Stimulated activated CD8-positive, alpha-beta memory T cell treated with anti-CD3 and anti-CD28 coated beads, Interleukin-12 subunit alpha, Interleukin-12 subunit beta, amount 100 ng/mL, for 24 hours (primary cell): ENCODE results near the gene ZNF157.
"Not testable (repeated sequence)": the region's sequence is repeated elsewhere in the genome, so short reads cannot be mapped to it uniquely, and the experiment has no call there.

Source experiments
- DNase-seq: peaks from one replicate; pipeline ENCODE4 v3.0.0-alpha.2; 2020; ENCODE audit errors: extremely low read depth

The ZNF157 gene

DNA sequence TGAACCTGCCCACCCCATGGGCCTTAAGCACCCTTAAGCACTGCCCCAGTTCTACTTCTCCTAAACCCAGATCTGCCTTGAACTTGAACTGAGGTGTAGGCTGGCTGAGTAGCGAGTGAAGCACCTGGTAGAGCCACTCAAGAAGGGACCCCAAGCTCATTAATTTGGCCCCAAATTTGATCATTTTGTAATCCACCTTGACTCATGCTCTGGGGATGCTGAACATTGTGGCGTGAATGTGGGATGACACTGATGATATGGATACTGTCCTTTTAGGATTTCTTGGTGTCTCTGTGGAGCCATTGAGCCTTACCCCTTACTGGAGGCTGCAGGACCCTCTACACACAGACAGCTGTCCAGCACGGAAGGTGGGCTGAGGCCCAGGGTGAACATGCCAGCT is at the start of gene ZNF157:
ZNF157 (plus strand) TSS at position 301 of the 400 bp plus-strand sequence; CDS start at position 392, 91 bp downstream.
- DNase-seq, result no peak

DNA sequence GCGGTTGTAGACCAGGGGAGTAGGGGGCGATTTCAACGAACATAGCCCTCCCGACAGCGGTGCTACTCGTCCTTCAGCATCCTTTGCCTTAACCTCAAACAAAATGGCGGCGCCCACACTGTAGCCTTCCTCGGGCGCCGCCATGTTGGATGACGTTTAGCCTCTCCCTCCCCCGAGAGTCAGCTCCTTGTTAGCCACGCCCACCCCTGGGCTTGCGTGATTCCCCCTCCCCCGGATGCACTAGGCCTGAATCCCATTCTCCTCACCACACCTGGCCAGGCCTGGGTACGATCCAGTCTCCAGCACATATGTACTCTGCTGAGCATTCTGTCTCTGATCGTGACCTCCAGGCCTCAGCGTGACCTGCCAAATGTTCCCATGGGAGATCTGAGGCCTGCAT is 49.0 kb upstream of the ZNF157 start:
- DNase-seq, result no peak

DNA sequence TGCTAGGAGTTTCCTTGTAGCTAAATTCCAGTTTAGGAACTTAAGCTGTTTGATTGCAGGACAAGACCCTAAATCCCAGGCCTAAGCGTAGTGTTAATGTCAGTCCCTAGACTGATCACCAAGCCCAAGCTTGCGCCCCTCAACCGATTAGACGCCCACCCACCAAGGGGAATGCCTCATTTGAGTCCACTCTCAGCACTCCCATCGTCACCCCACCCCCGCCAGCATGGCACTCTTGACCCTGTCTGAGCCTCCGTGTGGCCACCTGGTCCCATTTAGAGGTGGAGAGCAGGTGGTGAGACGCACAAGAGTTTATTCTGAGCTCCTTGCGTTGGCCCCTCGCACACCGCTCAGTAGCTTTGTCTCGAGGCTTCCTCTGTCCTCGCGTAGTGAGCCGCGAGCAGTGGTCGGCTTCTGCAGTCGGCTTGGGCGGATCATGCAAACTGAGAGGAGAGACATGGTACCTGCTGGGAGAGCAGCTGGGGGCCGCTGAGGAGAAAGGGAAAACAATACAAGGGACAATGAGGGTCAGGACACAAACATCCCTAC is 48.5 kb upstream of the ZNF157 start:
- DNase-seq, result no peak

DNA sequence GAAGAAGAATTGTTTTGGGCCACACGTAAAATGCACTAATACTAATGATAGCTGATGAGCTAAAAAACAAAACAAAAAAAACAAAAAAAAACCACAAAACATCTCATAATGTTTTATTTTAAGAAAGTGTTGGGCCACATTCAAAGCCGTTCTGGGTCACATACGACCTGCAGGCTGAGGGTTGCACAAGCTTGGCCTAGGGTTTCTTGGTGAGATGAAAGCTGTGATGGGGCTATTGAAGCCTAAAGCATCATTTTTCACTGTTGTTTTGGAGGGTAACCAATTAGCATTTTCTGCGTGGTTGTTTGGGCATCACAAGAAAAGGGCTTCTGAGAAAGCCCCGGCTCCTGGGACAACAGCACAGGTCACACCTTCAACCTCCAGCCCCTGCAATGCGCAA is 42.5 kb upstream of the ZNF157 start:
- DNase-seq, result no peak

DNA sequence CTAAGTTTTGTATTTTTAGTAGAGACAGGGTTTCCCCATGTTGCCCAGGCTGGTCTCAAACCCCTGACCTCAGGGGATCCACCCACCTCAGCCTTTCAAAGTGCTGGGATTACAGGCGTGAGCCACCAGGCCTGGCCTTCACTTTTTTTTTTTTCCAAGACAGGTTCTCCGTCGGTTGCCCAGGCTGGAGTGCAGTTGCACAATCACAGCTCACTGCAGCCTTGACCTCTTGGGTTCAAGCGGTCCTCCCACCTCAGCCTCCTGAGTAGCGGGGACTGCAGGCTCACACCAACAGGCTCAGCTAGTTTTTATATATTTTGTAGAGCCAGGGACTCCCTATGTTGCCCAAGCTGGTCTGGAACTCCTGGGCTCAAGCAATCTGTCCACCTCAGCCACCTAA is 37.6 kb upstream of the ZNF157 start:
- DNase-seq, result not testable (repeated sequence)

DNA sequence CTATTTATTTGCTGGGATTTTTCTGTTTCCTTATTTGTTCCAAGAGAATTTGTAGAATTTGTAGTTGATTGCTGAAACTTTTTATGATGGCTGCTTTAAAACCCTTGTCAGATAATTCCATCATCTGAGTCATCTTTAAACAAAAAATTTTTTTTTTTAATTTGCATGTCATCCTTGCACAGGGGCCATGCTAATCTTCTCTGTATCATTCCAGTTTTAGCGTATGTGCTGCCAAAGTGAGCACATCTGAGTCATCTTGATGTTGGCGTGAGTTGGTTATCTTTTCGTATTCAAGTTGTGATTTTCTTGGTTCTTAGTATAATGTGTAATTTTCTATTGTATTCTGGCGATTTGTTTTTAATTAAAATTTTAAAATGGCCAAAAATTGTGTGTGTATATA is 18.7 kb upstream of the ZNF157 start:
- DNase-seq, result no peak

DNA sequence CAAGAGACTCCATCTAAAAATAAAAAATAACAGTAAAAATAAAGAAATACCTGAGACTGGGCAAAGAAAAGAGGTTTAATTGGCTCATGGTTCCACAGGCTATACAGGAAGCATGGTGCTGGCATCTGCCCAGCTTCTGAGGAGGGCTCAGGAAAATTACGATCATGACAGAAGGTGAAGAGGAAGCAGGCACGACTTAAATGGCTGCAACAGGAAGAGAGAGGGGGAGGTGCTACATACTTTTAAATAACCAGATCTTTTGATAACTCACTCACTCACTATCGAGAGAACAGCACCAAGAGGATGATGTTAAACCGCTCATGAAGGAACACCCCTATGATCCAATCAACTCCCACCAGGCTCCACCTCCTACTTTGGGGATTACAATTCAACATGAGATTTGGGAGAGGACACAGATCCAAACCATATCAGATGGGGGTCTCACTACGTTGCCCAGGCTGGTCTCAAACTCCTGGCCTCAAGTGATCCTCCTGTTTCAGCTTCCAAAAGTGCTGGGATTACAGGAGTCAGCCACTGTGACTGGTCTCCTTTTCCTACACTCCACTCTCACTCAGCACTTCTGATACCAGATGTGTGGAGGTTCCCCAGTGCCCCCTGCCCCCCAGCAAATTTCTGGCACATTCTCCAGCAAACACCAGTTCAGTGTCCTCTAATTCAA is 11.9 kb upstream of the ZNF157 start:
- no peak for DNase-seq

DNA sequence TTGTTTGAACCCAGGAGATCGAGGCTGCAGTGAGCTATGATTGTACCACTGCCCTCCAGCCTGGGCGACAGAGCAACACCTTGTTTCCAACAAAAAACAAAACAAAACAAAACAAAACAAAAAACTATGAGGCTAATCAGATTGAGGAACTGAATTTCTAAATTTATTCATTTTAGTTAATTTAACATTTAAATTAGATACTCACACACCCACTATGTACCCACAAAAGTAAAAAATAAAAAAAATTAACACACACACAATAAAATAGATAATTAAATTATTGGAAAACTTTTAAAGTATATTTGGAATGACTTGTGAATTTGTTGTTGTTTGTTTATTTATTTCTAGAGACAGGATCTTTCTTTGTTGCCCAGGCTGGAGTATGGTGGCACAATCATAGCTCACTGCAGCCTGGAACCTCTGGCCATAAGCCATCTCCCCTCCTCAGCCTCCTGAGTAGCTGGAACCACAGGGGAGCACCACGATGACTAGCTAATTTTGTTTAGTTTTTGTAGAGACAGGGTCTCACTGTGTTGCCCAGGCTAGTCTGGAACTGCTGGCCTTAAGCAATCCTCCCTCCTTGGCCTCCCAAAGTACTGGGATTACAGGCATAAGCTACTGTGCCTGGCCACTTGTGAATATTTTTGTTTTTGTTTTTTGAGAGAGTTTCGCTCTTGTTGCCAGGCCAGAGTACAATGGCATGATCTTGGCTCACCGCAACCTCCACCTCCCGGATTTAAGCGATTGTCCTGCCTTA is 9.8 kb upstream of the ZNF157 start:
- DNase-seq, result no peak

DNA sequence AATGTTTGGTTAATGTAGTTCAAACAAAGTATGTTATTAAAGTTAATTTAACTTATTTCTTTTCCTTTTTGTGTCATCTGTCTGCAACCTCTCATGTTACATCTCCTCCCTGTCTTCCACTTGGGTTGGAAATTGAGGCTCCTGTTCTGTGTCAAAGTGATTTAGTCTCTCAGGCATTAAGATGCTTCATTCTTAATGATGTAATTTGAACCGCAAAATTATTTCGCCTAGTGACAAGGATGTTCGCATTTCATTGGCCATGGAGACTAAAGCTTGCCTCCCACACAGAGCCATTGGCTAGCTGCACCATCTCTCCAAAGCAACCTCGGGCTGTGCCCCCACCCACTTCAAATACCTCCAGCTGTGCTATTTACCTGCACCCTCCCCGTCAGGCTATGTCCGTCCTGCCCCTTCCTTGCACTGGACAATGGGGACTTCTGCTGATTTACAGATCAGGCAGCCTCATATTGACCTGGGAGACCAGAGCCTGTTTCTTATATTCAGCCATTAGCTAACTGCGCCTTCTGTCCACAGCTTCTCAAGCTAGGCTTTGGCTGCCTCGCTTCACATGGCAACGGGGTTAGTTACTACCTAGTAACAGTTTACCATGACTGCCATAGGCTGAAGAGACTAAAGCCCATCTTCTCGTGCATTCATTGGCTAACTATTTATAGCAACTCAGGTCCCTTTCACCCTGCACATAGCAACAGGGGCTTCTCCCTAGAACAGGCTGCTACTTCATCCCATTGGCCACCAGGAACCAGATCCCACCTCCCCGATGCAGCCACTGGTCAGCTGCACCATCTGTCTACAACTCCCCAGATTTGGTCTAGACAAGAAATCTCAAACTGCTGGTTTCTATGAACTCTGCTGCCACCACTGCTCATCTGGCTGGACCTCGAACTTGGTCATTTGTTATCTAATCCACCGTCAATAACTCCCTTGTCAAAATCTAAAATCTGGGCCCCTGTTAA is 8.6 kb upstream of the ZNF157 start:
- no peak for DNase-seq

DNA sequence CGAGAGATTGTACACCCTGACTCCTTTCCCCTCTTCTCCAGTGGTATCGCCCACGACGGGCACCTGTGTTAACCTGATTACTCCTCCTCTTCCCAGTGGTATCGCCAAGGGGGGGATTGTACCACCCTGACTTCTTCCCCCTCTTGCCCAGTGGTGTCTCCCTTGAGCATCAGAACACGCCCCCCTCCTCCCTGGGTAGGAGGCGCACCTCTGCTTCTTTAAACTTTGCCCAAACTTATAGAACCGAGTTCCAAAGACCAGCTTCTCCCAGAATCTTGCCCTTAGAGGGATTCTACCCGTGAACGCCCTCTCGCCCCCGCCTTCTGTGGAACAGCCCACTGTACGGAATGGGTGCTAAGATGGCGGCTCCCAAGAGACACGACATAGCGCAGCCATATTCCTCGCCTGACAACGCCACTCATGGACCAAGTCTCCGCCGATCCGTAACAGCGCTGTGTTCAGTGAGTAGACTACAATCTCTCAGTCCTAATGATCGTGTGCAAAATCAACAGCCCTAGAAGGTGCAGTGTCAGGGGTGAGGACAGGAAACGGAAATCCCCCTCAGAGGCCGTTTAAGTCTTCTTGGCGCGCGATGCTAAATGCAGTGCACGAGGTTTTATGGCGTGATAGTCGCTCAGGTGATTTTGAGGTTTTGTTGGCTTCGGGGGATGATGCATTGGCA is 4.2 kb upstream of the ZNF157 start:
- no peak for DNase-seq

DNA sequence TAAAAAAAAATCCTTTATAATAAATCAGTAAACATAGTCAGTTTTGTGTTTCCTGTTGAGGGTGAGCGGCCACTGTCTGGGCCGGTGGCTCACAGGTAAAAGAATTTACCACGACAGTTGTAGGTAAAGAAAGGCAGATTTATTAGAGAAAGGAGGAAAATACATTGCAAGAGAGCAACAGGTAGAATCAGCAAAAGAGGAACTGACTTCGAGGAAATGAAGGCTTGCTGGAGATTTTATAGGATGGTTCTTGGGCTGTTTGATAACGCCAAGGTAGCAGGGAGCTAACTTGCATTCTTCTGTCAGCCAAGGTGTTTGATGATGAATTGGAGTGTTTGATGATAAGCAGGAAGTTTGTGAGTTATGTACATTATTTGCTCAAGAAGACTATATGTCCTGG is 2.8 kb downstream of the ZNF157 start:
- DNase-seq, result no peak

DNA sequence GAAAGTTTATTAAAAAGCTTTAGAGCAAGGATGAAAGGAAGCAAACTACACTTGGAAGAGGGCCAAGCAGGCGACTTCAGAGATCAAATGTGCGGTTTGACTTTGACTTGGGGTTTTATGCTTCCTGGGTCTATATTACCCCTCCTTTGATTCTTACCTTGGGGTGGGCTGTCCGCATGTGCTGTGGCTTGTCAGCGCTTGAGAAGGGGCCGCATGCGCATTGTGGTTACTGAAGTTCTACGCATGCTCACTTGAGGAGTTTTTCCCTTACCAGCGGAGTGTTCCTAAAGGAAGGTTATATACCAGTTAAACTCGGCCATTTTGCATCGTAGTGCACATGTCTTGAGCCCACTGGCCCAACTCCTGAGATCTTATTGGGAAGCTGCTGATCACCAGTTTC is 9.9 kb downstream of the ZNF157 start:
- DNase-seq, result no peak

DNA sequence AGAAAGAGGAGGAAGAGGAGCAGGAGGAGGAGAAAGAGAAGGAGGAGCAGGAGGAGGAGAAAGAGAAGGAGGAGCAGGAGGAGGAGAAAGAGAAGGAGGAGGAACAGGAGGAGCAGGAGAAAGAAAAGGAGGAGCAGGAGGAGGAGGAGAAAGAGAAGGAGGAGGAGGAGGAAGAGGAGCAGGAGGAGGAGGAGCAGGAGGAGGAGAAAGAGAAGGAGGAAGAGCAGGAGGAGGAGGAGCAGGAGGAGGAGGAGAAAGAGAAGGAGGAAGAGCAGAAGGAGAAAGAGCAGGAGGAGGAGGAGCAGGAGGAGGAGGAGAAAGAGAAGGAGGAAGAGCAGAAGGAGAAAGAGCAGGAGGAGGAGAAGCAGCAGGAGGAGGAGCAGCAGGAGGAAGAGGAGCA is 10.5 kb downstream of the ZNF157 start:
- DNase-seq, result not testable (repeated sequence)

DNA sequence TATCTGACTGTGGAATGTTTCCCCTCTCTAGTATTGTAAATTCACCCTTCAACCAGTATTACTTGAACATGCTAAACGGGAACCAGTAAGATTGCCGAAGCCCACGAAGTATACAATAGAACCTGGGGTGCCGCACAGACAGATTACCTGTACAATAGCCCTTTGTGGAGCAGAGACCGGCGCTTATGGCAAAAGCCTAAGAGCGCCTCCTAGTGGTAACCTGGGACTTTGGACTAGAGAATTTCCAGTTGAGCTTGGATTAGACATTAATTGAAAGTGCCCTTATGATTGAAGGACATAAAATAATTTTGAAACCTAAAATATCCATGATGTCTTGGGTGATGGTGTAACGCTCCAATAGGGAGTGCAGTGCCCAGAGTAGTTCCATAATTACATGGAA is 14.1 kb downstream of the ZNF157 start:
- DNase-seq, result no peak

DNA sequence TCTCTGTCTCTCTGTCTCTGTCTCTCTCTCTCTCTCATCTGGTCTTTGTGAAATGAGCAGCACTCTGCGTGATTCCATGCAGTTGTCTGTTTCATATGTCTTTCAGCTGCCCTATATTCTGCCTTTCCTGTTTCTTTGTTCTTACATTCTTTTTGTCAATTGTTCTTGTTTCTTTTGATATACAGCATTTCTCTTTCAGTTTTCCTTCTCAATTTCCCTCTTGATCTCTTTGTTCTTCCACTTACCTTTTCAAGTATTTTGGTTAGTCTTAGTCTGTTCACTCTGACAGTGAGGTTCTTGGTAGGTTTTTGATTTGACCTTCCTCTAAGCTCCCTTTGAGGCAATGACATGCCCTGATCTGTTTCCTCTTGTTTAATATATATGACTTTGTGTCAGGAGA is 20.4 kb downstream of the ZNF157 start:
- DNase-seq, result no peak

DNA sequence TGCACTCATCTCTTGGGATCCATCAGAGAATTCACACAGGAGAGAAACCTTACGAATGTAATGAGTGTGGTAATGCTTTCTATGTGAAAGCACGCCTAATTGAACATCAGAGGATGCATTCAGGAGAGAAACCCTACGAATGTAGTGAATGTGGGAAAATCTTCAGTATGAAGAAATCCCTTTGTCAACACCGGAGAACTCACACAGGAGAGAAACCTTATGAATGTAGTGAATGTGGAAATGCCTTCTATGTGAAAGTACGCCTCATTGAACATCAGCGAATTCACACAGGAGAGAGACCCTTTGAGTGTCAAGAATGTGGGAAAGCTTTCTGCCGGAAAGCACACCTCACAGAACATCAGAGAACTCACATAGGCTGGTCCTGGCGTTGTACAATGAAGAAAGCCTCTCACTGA is 42.8 kb downstream of the ZNF157 start:
- DNase-seq, result no peak

DNA sequence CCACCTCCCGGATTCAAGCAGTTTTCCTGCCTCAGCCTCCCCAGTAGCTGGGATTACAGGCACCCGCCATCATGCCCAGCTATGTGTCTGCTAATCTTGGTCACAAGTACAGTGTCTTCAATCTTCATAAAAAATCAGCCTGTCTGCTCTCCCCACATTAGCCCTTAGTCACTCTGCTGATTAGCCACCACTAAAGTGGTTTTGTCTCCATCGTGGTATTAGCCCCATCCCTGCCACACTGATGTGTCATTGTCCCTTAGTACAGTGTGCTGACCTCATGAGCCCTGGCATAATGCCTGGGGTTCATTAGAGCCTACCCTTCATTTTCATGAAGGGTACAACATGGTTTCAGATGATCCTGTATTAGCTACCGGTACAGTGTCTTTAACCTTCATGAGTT is 49.9 kb downstream of the ZNF157 start:
- DNase-seq, result no peak

DNA sequence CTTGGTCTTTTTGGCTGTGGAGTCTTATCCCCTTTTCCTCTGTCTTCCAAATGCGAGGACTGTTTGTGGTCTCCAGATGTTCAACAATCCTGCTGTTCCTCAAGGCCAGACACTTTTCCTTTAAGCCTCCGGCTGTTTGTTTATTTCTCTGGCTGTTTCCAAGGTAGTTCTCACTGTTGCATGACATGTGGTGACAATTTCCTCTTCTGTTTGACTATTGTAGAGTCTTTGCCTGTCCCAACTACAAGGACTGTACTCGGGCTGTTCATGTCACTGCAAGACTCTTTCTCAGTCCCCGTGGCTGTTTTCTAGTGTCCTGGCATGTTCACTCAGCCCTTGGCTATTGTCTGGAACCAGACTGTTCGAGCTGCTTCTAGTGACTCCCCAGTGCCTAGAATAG is 50.6 kb downstream of the ZNF157 start:
- DNase-seq, result no peak

DNA sequence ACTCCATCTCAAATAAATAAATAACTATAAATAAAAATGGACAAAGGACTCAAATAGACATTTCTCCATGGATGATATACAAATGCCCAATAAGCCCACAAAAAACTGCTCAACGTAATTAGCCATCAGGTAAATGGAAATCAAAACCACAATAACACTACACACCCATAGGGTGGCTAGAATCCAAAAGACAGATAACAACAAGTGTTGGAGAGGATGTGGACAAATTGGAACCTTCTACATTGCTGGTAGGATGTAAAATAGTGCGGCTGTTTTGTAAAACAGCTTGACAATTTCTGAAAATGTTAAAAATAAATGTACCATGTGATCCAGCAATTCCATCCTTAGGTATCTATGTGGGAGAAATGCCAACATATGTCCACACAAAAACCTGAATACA is 52.1 kb downstream of the ZNF157 start:
- DNase-seq, result no peak

DNA sequence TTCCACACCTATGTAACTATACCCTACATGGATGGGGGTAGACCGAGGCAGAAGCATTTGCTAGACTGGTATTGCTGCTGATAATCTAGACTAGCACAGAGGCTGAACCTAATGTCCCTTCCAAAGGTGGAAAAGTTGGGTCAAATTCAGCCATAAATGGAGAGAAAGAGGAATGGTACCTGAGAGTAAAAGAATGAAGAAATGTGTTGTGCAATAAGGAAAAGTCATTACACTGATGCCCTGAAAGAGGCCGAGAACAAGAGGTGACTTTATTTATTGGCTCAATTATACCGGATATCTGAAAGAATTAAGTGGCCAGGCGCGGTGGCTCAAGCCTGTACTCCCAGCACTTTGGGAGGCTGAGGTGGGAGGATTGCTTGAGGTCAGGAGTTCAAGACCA is 60.5 kb downstream of the ZNF157 start:
- no peak for DNase-seq

DNA sequence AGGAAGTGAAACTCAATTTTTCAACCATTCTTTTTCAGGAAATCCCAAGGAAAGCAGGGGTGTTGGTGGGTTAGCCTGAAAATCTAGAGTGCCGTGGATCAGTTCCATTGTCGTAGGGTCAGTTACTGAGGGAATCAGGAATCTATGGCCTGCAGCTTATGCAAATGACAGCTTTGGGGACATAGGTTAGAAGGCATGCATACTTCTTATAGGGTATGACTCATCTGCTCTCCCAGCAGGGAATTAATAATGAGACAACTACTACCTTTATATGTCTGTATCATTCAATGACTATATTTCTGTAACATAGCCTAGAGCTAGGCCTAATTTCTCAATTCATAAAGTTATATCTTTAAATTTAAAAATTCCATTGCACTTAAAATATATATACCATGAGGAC is 76.1 kb downstream of the ZNF157 start:
- no peak for DNase-seq

DNA sequence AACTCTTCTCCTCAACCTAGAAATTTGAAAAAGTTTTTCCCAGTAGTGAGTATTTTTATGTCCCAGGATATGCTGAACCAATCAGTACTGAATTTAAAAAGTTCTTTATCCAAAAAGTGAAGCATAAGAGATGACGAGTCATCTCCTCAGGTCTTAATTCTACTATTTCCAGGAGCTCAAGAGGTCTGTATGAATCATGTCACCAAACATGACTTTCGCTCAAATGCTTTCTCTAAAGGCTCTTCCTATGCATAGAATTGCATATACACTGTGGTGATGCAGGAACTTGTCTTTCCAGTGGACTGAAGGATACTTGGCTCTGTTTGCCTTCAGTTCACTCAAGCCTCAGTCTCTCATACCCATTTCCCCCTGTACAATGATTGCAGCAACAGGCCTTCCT is 76.6 kb downstream of the ZNF157 start:
- no peak for DNase-seq
